Measurements from ENCODE around the gene NCCRP1.

NCCRP1 gene

DNA sequence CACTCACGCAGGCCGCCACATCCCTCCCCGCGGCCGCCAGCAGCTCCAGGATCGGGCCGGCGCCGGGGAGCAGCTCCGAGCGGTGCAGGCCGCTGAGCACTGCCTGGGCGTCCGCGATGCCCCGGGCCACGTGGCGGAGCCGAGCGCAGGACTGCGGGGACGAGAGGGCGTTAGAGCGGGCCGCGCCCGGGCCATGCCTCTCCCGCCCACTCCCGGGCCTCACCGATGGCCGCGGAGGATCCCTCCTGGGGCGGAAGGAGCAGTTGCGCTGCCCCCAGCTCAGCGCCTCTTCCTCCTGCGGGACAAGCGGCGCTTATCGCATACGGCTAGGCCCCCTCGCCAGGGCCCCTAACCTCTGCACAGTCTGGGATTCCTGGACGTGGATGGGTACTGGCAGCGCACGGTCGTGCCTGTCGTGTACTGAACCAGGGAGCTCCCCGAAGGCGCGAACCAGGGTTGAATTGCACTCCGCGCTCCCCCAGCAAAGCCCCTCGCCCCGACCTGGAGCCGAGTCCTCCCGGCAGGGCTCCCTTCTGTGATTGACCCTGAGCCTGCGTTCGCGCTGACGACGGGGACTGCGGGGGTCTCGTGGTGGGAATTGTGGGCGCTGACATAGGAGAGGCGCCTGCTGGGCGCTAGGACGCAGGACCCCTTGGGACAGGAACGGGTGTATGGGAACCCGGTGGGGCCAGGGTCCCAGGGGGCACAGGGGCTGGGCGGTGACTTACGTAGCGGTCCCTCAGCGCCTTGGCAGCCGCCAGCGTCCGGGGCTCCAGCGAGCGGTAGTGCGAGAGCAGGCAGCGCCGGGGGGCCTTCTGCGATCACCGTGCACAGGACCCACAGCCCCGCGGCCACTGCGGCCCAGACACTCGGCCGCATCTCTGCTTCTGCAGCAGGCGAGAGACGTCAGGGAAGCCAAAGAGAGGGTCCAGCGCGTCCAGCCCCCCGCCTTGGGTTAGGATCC, 51.2 kb downstream of the NCCRP1 start:
- peak; percentile 21 for DNase-seq

DNA sequence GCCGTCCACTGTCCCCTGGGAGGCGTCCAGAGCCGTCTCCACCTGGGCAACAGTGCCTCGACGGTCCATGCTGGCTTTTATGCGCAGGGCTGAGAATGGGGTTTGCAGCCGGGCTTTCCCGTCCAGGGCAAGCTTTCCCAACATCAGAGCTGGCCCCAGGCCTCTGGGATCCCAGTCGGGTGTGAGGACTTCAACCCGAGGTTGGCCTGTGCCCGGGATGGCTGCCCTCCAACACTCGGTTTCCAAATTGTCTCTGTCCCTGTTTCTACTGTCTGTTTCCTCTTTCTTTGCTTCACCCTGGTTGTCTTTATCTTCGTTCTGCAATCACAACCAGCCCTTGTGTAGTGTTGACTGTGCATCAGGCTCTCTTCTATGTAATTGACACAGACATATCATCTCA, 52.0 kb downstream of the NCCRP1 start, which contains the start of gene IFNL4:
TSS of gene IFNL4 (minus strand) at position 51 of the 400 bp plus-strand sequence.
- no peak for DNase-seq

DNA sequence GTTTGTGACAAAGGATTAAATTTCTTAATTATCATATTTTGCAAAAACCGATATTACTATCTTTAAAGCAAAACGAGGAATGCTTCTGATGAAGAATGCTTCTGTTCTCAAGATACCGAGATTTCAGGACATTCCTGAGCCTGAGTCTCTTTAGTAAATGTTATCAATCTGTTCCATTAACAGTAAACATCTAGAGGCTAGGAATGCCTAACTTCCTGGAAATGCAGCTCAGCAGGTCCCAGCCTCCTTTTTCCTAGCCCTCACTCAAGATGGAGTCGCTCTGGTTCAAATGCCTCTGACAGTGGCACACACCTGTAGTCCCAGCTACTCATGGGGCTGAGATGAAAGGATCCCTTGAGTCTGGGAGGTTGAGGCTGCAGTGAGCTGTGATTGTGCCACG, 54.3 kb downstream of the NCCRP1 start:
- DNase-seq = no peak
